ENCODE data around the gene SARDH.

SARDH gene

DNA sequence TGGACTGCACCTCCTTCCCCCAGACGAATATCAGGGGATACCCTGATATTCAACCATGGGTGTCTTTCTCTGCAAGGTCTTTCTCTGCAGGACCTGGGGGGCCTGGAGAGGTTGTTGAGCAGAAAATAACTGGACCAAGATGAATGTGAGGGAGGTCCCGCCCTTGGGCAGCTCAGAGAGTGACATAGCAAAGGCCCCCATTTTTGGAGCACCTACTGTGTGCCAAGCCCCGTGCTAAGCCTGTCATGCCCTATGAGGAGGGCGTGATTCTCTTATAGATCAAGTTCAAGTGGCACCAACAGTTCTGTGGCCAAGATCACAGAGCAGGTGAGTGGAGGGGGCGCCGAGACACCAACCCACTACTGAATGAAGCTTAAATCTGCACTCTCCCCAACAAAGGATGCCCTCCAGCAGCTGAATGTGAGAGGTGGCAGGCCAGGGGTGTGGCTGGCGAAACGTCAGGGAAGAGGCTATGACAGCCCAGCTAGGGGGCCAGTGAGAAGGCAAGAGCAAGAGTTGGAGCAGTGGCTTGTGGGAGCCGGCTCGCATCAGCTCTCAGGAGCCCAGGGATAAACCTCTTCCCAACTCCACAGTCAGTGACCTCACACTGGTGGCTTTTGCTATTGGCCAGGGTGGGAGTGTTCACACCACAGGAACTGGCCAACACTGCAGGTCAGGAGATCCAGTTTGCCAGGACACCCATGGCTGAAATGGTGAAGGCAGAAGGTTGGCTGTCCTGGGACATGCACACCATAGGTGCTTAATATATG, 5.3 kb downstream of the SARDH start:
- DNase-seq = no peak

GRCh38 chr9:133731876-133732638, 6.1 kb downstream of the SARDH start:
- DNase-seq = no peak

- no peak for DNase-seq
Measured at GRCh38 chr9:133730994-133731715, 7.0 kb downstream of the SARDH start.

GRCh38 chr9:133729617-133730281, 8.4 kb downstream of the SARDH start:
- no peak for DNase-seq

GRCh38 chr9:133728856-133729616, 9.1 kb downstream of the SARDH start:
- DNase-seq = no peak

GRCh38 chr9:133727876-133728441, 10.2 kb downstream of the SARDH start:
- DNase-seq = no peak

DNA sequence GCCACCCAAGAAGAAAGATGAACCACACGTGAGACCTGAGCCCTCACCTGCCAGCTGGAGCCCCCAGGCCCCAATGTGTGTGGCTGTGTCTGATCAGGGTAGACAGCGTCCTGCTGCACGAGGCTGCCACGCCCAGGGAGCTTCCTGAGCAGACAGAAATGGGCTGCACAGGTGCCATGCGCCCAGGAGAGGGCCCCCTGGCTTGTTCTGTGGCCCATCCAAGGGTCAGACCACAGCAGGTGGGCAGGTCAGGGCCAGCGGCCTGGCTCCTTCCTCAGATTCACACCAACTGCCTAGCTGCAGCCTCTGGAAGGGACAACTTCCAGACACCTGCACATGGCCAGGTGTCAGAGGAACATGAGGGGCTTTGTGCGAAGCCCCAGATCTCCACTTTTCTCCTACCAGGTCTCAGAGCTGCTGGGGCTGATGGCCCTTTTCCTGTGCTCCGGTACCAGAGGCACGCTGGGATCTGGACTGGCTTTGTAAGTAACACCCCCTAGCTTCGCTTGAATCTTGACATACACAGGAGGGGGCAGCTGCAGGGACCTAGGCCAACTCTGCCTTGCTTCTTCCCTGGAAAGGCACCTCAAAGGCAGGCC, 10.8 kb downstream of the SARDH start:
- DNase-seq = no peak

- DNase-seq = peak; percentile 54
Measured at GRCh38 chr9:133726401-133727276, 11.5 kb downstream of the SARDH start.

GRCh38 chr9:133725886-133726285, 12.3 kb downstream of the SARDH start:
- no peak for DNase-seq

GRCh38 chr9:133718563-133719315, 19.4 kb downstream of the SARDH start:
- no peak for DNase-seq

- no peak for DNase-seq
Measured at GRCh38 chr9:133717113-133718031, 20.8 kb downstream of the SARDH start.

DNA sequence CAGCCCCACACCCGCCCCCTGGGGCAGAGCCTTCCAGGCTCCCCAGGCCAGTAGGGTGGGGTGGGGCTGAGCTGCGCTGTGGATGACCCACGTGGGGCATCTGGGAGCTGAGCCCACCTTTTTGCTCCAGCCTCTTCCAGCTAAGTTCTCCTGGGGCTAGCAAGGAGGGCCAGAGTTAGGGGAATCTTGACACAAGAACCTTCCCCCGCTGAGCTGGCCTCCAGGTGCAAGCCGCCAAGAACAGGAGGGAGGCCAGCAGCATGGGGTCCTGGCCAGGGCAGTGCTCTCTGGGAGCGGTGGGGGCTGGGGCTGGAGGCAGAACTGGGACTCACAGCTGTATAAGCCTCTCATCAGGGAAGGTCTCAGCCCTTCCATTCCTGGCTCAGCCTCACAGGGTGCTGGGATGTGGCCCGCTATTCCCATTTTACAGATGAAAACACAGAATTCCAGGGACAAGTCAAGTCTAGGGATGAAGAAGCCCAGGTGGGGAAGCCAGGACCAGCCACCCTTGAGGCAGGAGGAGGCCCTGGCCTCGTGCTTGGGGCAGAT, 21.5 kb downstream of the SARDH start:
- no peak for DNase-seq

DNA sequence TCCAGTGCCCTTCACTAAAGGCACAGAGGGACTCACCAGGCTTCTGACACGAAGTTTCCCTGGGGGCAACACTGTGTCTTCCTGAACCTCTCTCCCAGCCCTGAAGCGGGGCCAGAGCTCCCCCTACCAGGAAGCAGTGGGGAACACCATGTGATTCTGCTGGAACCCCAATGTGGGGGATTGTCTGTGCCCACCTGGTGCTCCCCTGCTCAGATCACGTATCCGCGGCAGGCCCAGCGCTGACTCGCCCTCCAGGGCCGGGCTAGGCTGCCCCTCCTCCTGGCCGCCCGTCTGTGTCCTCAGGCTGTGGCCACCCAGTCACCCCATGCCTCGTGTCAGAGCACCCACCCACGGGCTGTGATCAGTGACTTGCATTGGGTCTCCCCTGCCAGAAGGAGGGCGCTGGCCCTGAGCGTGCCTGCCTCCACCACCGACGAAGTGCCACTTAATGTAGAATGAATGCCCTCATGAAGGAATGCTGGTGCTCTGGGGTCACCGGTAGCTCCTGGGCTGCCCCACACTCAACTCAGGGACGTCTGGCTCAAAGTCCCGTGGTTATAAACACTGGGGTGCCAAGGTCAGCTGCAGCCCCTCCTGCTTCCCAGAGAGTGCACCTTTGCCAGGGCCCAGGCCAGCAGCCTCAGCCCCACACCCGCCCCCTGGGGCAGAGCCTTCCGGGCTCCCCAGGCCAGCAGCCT, 22.1 kb downstream of the SARDH start:
- DNase-seq = peak; percentile 24

GRCh38 chr9:133715295-133715865, 22.8 kb downstream of the SARDH start:
- no peak for DNase-seq

- no peak for DNase-seq
Measured at GRCh38 chr9:133714606-133715294, 23.4 kb downstream of the SARDH start.

GRCh38 chr9:133713960-133714495, 24.1 kb downstream of the SARDH start:
- DNase-seq = no peak

Measured in activated CD4-positive, alpha-beta T cell treated with anti-CD3 and anti-CD28 coated beads for 1 hour (primary cell).